AG04450 (cell line): ENCODE measurements around the gene ZNF655. TPM values are rescaled to one million over a fixed set of nuclear protein-coding genes. Genes with fewer than 3 reads are reported as not detected.
"Not testable (repeated sequence)": the region's sequence is repeated elsewhere in the genome, so short reads cannot be mapped to it uniquely, and the experiment has no call there.

ENCODE experiments used
- CTCF ChIA-PET: fragments of 300-600, 350-600 bp; formaldehyde crosslinking; extraction: SDS; loops from one replicate; lab custom pipeline; 2022; ENCODE audit warnings: antibody characterized with exemption, inconsistent platforms; lab: Charles Lee
- POLR2A ChIA-PET: fragments of 350-600 bp; formaldehyde crosslinking; extraction: SDS; loops from one replicate; lab custom pipeline; 2021; ENCODE audit warnings: antibody characterized with exemption, inconsistent platforms; lab: Yijun Ruan, JAX
- DNase-seq: peaks from one replicate; pipeline ENCODE4 v3.0.0-alpha.2; 2011; ENCODE audit warnings: low read depth, low spot score
- H3K27ac ChIP-seq: one replicate; pipeline ENCODE4 v1.5.1; 2012; ENCODE audit warnings: low read depth, low read length, control low read depth
- H3K27me3 ChIP-seq: one replicate; pipeline ENCODE4 v1.6.0; 2012; ENCODE audit warnings: low read length; ENCODE audit not compliant: control insufficient read depth, insufficient read depth
- H3K4me3 ChIP-seq: 2 replicates; pipeline ENCODE4 v1.5.1; 2011; ENCODE audit warnings: mild to moderate bottlenecking, low read depth, low read length, control low read depth
- H3K9me3 ChIP-seq: 2 replicates; pipeline ENCODE4 v1.5.1; 2012; ENCODE audit warnings: low read length; ENCODE audit not compliant: control insufficient read depth, insufficient read depth
- polyA plus RNA-seq: library from polyadenylated mRNA; depleted of rRNA; stranded (reverse); fragments of >200 nt; gene quantifications from 2 replicates; pipeline ENCODE4 v1.2.3, GENCODE V29; 2011
- TF ChIP-seq, protein P1 (sequence below): IDR thresholded peaks from 2 replicates; pipeline ENCODE4 v1.5.1; 2011; ENCODE audit warnings: low read depth, low read length, control low read depth, inconsistent platforms

The ZNF655 gene
- polyA plus RNA-seq, 1 experiment: 79.3 TPM

DNA sequence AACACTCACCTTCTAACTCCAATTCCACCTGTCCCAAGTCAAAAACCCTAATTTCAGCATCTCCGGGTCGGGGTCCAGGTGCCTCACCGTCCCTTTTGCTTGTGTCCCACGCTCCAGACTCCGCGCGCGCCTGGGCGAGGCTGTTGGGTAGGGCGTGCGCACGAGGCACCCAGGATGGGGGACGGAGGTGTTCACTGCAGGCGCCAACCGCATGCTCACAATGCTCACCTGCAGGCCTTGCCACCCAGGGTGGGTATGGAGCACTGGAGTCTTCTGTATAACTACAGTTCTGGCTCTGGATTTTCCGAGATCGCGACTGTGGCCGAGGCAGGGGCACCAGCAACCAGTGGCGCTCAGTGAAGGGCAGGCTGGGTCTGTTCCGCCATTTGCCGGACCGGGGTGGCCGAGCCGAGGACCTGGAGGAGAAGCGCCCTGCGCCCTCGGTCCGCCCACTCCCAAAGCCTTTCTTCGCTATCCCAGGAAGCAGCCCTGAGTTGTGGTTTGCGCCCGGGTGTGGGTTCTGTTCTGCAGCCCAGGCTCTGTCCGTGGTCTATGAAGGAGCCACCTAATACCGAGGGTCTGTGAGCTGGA lies 15.3 kb upstream of the ZNF655 start:
- no peak overlapping the region for H3K27ac ChIP-seq

DNA sequence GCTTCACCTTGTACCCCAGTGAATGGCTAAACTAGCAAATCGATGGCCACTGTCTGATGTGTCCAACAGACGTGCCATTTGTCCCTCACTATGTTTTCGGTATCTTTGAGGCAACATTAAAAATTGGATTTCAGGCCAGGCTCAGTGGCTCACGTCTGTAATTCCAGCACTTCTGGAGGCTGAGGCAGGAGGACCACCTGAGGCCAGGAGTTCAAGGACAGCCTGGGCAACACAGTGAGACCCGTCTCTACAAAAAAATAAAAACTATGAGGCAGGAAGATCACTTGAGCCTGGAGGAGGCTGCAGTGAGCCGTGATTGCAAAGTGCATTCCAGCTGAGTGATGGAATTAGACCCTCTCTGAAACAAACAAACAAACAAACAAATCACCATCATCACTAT lies 14.5 kb upstream of the ZNF655 start:
- TF ChIP-seq, protein P1, sequence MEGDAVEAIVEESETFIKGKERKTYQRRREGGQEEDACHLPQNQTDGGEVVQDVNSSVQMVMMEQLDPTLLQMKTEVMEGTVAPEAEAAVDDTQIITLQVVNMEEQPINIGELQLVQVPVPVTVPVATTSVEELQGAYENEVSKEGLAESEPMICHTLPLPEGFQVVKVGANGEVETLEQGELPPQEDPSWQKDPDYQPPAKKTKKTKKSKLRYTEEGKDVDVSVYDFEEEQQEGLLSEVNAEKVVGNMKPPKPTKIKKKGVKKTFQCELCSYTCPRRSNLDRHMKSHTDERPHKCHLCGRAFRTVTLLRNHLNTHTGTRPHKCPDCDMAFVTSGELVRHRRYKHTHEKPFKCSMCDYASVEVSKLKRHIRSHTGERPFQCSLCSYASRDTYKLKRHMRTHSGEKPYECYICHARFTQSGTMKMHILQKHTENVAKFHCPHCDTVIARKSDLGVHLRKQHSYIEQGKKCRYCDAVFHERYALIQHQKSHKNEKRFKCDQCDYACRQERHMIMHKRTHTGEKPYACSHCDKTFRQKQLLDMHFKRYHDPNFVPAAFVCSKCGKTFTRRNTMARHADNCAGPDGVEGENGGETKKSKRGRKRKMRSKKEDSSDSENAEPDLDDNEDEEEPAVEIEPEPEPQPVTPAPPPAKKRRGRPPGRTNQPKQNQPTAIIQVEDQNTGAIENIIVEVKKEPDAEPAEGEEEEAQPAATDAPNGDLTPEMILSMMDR: no peak
- POLR2A ChIA-PET: no interaction called here
- no peak for DNase-seq
- Histone ChIP-seq H3K27me3 (no peaks in the 10 kb centered on the region), H3K4me3 (no peak overlapping the region), H3K9me3 (peaks cover 50% of the 10 kb centered on the region), H3K27ac (no peak overlapping the region)
- CTCF ChIA-PET: no interaction called here

More for the DNA sequence above, 15.3 kb upstream of the ZNF655 start:
- no peak for DNase-seq
- no peaks in the 10 kb centered on the region for H3K27me3 ChIP-seq
- H3K9me3 ChIP-seq: peaks cover 53% of the 10 kb centered on the region
- POLR2A ChIA-PET: no interaction called here
- CTCF ChIA-PET: no interaction called here
- TF ChIP-seq, protein P1: no peak
- H3K4me3 ChIP-seq: no peak overlapping the region

DNA sequence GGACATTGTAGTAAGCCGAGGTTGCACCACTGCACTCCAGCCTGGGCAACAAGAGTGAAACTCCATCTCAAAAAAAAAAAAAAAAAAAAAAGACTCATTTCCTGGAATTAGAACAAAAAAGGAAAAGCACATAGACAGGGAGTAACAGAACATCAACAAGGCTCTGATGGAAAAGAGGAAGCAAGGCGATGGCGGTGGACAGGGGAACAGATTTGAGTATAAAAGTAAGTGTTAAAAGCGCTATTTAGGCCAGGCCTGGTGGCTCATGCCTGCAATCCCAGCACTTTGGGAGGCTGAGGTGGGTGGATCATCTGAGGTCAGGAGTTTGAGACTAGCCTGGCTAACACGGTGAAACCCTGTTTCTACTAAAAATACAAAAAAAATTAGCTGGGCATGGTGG lies 13.1 kb upstream of the ZNF655 start:
- H3K9me3 ChIP-seq: peaks cover 37% of the 10 kb centered on the region
- POLR2A ChIA-PET, CTCF ChIA-PET, H3K27ac ChIP-seq, DNase-seq, H3K4me3 ChIP-seq, H3K27me3 ChIP-seq: not testable (repeated sequence)

DNA sequence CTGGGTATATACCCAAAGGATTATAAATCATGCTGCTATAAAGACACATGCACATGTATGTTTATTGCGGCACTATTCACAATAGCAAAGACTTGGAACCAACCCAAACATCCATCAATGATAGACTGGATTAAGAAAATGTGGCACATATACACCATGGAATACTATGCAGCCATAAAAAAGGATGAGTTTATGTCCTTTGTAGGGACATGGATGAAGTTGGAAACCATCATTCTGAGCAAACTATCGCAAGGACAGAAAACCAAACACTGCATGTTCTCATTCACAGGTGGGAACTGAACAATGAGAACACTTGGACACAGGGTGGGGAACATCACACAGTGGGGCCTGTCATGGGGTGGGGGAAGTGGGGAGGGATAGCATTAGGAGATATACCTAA lies 8.9 kb upstream of the ZNF655 start:
- H3K27me3 ChIP-seq, CTCF ChIA-PET, H3K27ac ChIP-seq, DNase-seq, H3K9me3 ChIP-seq, POLR2A ChIA-PET, H3K4me3 ChIP-seq: not testable (repeated sequence)

DNA sequence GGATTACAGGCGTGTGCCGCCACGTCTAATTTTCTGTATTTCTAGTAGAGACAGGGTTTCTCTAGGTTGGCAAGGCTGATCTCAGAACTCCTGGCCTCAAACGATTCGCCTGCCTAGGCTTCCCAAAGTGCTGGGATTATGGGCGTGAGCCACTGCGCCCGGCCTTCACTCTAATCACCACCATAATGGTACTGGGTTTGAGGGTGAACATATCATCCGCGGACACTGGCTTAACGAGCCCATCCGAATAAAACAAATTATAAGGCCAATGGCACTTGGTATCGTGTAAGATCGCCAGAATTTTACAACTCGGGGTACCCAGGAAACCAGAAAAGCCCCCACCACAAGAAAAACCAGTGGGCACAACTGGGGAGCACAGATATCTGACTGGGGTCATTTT lies 7.1 kb upstream of the ZNF655 start:
- CTCF ChIA-PET: no interaction called here
- Histone ChIP-seq H3K27ac (peak overlapping the region; percentile 85), H3K4me3 (peak overlapping the region; percentile 98), H3K27me3 (no peaks in the 10 kb centered on the region), H3K9me3 (no peaks in the 10 kb centered on the region; the same call in 1 of the 2 replicates)
- TF ChIP-seq, protein P1: no peak
- POLR2A ChIA-PET: no interaction called here
- no peak for DNase-seq

DNA sequence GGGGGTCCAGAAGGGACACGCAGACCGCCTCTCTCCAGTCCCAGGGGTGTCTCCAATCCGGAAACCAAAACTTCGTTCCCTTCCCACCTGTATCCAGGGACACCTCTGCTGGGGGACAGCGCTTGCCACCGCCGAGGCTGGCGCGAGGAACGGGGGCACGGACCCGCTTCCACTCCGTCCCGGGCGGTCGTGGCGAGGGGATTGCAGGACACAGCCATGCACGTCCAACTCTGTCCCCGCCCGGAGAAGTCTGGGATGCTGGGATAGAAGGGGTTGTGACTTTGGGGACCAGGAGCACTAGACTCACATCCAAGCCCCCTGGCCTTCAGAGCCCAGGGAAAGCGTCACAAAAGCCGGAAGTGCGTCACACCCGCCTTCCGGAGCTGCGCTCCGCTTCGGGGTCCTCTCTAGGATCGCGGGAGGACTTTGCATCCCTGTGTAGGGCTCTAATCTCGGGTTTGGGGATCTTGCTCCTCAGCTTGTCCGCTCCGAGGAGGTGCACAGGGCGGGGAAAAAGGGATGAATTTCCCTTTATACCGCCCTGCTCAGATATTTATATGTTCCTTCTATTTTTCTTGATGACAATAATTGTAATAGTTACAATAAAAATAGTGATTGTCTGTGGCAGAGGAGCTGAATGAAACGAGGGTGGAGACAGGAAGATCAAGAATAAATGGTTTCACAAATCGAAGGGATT lies 6.5 kb upstream of the ZNF655 start, which contains the start of gene FAM200A:
Gene FAM200A, minus strand, starts transcription at position 348 of the 697 bp plus-strand sequence. CDS start 3,707 bp downstream, outside the sequence.
- DNase-seq: peak; percentile 72
- Histone ChIP-seq H3K27me3 (no peaks in the 10 kb centered on the region), H3K4me3 (peak within 1 kb of the TSS; percentile 98), H3K9me3 (no peaks in the 10 kb centered on the region; the same call in 1 of the 2 replicates), H3K27ac (peak within 1 kb of the TSS; percentile 85)
- TF ChIP-seq, protein P1: no peak
- ChIA-PET CTCF (no interaction called here), POLR2A (interaction anchor here (0.6 to 0.9 kb wide), 3 partner anchors 10 to 52 kb away, joined by 3 to 5 read pairs (median 3); partner anchors contain the start of genes ZKSCAN5 and ZNF394)
